Activated T-helper 1 cell treated with Interleukin-2 at 50 U/mL for 16 hours (primary cell): ENCODE measurements around the gene PQBP1.

Experiments used
- DNase-seq: peaks from one replicate; pipeline ENCODE4 v3.0.0-alpha.2; 2020; ENCODE audit warnings: low read depth

The PQBP1 gene

DNA sequence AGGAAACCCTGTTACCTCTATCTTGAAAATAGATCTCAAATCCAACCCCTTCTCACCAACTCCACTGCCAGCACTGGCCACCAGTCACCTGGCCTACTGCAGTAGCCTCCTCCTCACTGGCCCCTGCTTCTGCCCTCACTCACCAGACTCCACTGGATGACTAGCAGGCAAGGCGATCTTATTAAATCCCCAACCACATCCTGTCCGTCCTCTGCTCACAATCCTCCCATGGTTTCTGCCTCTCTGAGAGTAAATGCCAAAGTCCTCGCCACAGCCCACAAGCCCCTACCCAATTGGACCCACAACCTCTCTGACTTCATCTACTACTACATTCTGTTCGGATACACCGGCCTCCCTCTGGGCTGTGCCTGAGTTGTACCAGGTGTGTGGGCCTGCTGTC lies 26.5 kb downstream of the PQBP1 start:
- no peak for DNase-seq

DNA sequence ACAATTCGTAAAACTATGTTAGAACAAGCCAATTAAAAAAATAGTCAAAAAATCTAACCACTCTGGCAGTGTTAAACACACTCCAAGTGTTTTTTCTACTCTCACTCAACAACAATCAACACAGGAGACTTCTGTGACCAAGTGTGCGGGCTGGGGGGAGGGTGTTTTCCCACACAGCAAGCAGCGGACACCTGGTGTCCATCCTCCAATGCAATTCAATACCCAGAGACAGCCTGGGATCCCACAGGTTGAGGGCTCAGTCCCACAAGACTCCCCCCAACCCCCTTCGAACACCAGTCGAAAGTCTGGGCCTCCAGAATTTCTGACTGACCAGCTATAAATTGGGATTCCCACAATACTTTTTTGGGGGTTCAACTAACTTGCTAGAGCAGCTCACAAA lies 29.4 kb downstream of the PQBP1 start:
- DNase-seq, result no peak

DNA sequence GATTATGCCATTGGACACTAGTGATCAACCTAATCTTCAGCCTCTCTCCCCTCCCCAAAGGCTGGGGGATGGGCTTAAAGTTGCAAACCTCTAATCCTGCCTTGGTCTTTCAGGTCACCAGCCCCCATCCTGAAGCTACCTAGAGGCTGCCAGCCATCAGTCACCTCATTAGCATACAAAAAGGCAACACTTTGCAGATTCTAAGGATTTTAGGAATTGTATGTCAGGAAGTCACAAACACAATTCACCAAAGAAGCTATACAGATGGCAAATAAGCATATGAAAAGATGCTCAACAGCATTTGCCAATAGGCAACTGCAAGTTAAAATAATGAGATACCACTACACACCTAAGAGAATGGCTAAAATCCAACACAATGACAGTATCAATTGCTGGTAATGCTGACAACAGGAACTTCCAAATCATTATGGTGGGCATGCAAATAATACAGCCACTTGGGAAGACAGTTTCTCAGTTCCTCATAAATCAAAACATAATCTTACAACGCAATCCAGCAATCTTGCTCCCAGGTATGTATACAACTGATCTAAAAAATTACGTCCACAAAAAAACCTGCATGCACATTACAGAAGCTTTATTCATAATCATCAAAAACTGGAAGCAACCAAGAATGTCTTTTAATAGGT lies 30.1 kb downstream of the PQBP1 start:
- no peak for DNase-seq

DNA sequence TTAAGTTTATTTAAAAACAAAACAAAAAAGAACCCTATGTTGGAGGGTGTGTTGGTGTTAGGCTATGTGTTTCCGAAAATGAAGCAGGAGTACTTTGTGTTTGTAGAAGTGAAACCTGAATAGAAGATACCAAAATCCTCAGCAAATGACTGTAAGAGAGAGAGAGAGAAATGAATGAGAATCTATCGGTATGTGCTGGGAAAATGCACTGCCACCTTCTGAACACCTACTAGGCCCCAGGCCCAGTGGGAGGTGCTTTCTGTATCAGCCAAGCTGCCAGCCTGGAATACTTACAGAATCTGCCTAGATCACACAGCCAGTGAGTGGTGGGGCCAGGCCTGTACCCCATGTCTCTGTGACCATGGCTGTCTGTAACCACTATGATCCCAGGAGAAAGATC lies 36.0 kb downstream of the PQBP1 start:
- no peak for DNase-seq

DNA sequence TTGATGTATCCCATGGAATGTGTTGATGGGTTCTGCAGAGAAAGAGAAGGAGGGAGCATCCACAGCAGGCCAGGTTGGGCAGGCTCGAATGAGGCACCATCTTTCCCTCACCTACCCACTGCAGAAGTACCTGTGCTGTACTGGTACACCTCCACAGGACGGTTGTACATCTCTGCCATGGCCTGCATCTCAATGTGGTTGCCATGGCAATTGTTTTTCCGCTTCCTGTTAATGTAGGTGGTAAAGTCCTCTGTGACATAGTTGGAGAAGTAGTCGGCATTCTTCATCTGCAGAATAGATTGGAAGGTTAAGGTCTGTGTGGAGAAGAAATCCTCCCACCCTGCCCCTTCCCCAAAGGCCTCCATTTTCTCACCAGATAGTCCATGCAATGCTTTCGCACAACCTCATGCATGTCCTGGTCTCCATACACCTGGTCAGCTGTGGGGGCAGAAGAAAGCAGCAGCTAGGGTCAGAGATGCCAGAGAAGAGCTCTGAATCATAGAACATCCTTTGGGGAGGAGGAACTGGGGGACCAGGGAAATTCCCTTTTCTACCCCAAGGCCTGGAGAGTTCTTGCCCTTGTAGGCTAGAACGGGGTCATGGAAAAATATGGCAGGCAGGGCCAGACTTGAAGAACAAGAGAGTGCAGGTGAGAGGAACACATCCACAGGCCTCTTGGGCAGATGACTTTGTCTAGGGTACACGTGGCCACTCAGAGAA lies 37.0 kb downstream of the PQBP1 start:
- no peak for DNase-seq

DNA sequence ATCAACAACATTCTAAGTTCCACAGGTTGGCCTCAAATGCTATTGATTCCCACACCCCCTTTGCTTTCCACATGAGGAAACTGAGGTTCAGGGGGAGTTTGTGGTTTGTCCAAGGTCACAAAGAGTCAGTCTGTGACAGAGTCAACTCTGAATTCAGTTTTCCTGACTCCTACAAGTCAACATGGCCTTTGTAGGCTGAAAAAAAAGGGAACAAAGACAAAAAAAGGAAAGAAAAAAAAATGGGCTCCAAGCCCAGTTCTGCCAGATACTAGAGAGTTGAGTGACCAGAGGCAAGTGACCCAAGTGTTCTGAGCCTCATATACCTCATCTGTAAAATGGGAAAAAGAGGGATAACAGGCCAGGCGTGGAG lies 37.6 kb downstream of the PQBP1 start:
- DNase-seq, result no peak

DNA sequence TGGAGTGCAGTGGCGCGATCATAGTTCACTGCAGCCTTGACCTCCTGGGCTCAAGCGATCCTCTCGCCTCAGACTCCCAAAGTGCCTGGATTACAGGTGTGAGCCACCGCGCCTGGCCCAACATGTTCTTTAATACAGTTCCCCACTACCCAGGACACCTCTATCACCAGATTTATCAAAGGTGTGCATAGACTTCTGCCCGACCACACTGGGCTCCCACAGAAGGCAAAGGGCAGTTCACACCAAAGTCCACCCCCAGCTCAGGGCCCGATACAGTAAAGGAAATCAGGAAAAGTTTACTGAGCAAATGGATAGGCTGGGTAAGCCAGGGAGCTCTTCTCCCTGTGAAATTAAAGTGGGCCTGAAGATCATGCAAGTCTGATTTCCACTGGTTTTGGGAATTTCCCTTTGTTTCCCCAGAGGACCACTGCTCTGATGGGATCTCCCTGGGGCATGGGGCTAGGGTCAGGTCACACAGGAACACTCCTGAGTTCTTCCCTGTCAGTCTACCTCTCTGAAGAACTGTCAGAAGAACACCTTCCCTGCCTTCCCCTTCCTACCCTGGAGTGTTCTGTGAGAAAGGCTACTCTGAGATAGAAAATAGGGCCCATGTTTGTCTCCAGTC lies 38.8 kb downstream of the PQBP1 start:
- no peak for DNase-seq

DNA sequence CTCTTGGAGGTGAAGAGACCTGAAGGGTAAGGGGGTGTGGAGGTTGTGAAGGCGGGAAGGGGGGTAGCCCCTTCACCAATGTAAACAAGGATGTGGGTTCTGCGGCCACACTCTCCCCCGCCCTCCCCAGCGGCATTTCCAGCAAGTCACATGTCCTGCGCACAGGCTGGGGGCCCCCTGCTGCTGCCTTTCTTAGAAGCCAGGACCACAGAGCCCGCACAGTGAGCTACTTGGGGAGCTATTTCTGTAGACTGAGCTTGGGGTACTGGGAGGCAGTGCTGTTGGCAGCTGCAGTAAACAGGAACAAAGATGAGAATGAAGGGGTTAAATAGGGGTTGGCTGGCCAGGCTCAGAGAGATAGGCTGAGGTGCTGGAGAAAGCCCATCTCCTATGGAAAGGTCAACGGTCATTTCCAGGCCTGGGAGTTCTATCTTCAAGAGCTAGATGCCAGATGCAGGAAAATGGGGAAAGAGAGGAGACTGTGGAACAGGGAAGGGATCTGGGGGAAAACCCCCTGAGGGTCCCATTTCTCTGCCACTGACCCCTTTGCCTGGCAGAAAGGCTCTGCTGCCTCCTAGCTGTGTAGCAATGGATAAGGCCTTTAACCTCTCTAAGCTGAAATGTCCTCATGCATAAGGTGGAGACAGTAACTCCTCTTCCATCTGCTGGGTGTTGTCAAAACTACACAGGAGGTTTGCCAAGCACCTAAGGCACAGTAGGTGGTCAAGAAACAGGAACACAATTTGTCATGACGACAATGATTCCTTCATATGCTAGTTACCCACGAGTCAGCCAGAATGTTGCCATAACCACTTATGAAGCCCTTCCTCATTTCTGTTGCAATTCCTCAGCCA lies 39.6 kb downstream of the PQBP1 start:
- peak; percentile 85 for DNase-seq

DNA sequence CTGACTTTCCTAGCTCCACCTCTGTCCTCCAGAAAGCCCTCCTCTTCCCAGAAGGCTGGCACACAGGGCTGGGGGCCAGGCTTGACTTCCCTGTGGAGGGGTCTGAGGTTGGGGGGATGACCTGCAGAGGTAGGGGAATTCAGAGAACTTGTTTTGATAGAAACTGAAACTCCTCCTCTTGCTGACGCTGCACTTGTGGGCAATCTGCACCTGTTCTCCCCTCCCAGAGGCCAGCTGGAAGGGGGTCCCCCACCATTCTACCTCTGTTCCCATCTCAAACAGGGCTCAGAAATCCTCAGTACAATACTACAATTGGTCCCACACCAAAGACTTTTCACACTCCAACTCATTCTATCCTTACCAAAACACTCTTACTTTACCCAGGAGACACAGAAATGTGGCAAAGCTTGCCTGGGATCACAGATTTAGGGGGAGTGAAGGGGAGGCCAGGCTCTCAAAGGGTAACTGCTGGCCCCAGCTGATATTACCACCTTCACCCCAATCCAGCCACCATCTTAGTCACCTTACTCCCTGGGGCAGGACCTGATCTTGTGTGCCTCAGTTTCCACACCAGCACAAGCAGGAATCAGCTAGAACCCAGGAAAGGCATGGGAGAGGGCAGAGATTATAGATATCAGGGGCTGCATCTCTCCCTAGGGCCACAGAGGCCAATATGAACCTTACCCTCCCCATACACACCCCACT lies 41.1 kb downstream of the PQBP1 start:
- DNase-seq, result peak; percentile 46

DNA sequence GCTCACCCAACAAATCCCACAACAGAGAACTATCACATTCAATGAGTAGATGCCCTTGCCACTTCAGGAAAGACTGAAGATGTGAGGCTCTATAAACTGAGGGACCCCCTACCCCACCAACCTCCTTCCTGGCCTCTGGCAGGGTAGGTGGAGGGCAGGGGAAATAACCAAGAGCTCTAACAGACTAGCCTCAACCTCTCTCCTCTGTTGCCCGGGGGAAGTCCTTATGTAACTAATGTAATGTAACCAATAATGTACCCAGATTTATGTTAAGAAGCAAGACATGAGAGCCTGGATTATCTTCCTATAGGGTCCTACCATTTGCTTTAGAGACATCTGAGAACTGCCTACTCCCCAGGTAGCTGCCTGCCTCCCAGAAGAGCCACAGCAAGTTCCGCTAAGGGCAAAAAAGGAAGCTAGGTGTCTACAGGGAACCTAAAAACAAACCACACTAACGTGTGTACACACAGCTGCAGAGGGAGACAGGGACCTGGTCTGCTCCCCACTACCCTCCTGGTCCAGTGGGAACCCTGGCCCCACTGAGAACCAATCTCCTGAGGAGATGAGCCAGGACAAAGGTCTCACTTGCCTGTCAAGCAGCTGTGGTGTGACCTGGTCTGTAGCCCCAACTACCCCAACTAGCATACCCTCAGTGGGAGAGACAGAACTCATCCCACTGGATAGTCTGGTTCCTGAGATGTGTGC lies 41.9 kb downstream of the PQBP1 start:
- no peak for DNase-seq

DNA sequence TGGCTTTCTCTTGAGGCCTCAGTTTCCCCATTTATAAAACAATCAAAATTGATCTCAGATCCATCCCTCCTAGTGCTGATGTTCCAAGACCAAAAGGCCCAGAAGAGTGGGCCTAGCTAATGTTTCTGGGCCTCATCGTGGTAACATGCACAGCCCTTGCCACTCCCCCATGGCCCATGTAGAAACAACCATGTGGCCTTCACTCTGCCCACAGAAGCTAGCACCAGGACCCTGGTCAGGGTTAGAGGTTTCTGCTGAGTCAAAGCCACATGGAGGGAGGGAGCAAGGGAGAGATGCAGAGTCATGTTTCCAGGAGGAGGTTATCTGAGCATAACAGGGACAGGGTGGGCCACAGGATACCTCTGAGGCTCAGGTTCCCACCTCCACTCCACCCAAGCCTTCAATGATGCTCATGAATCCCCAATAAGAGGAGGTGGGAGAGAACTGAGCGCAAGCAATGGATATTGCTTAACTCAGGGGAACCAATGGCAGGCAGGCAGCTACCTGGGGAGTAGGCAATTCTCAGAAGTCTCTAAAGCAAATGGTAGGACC lies 42.8 kb downstream of the PQBP1 start:
- DNase-seq, result no peak

DNA sequence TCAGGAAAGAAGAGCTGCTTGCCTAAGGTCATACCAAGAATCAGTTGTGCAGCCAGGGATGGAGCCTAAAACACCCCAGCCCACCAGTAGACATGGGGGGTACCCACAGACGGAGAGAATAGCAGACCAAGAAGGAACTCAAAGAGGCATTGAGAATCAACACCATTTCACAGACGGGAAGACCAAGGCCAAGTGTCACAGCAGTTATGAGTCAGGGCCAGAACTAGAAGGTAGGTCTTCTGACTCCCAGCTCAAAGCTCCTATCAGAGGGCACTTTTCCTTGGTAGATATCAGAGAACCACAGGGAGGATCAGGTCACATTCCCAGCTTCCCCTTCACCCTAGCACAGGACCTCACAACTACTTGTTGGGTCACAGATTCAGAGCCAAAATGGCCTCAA lies 45.2 kb downstream of the PQBP1 start:
- DNase-seq, result no peak

DNA sequence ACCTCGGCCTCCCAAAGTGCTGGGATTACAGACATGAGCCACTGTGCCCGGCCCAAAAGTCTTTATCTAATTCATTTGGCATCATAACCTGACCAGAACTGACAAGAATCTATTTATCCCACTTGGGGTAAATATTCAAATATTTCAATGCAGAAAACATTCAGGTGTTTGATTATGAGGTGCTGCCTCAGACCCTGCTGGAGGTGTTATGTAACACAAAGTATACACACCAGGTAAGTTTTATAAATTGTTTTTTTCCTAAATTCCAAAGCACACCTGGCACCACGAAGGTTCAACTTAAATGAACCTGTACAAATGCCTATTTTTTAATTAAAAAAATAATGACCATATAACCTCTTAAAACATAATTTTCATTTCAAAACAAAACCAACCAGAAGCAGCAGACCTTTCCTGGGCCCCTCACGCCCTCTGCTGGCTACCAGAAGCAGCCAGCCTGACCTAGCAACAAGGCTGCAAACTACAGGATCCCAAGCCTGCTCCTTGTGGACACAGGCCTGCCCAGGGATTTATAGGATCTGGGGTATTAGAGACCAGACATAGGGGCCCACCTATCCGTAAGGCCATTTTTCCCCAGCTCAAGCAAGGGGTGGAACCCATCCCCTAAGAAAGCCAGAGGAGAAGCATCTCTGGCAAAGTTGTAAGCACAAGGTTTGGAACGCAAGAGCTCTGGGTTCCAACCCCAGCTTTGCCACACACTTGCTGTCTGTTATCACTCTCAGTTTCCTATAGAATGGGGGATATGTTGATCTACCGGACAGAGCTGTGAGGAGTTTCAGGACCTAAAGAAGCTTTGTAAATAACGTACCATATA lies 48.0 kb downstream of the PQBP1 start:
- DNase-seq, result peak; percentile 24

DNA sequence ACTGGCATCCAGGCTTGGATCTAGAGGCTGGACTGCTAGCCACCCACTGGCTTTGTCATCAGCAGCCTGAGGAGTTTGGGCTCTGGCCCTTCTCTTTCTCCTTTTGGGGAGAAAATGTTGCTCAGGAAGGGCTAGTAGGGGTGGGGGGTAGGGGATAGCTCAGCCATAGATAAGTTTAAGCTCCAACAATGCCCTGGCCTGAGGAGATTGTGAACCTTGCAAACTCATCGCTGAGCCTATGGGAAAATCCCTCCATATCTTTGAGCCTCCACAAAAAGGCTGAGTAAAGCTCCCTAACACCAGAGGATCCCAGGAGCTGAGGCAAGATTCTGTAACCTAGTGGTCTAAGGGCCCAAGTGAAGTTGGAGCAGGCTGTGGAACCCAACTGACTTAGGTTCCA lies 50.9 kb downstream of the PQBP1 start:
- no peak for DNase-seq
